Vagina (tissue), 2 donors: Measurements from ENCODE around the gene CALU.

ENCODE experiments used
- POLR2A ChIP-seq, 2 donors: fragments of 450-650 bp; IDR thresholded peaks; one replicate each; pipeline ENCODE4 v1.6.1; 2017; ENCODE audit warnings: antibody characterized with exemption in 2 of 2, mild to moderate bottlenecking in 2 of 2, moderate library complexity in 2 of 2
- POLR2AphosphoS5 ChIP-seq, 2 donors: sonication (generic); formaldehyde crosslinking; IDR thresholded peaks; one replicate each; pipeline ENCODE4 v1.9.0; 2017; ENCODE audit warnings: antibody characterized with exemption in 2 of 2, mild to moderate bottlenecking in 2 of 2, low read depth in 1 of 2; ENCODE audit not compliant: insufficient read depth in 1 of 2

DNA sequence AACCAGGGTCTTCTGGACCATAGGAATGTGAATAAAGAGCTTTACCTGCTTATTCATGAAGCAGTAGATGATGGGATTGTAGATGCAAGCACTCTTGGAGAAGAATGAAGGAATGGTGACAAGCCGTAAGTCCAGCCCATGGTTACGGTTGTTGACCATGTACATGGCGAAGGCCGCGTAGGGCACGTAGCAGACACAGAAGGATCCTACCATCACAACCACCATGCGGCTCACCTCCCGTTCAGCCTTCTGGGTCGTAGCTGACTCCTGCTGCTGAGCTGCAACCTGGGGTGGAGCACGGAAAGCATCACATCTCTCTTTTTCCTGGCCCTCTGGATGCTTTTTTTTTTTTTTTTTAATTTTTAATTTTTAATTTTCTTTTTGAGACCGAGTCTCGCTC lies 34.4 kb downstream of the CALU start:
- no peak for TF ChIP-seq POLR2AphosphoS5 (IDR thresholded peaks at IDR 0.05; ENCODE audit: insufficient read depth in 1 of 2, low read depth in 1 of 2)
- no peak for TF ChIP-seq POLR2A (IDR thresholded peaks at IDR 0.05)
